AG08396 (cell line): ENCODE measurements around the gene LAMA5.

Experiments used
- DNase-seq: peaks from one replicate; pipeline ENCODE4 v3.0.0; 2012; ENCODE audit warnings: low spot score, mixed read lengths

The LAMA5 gene, protein sequence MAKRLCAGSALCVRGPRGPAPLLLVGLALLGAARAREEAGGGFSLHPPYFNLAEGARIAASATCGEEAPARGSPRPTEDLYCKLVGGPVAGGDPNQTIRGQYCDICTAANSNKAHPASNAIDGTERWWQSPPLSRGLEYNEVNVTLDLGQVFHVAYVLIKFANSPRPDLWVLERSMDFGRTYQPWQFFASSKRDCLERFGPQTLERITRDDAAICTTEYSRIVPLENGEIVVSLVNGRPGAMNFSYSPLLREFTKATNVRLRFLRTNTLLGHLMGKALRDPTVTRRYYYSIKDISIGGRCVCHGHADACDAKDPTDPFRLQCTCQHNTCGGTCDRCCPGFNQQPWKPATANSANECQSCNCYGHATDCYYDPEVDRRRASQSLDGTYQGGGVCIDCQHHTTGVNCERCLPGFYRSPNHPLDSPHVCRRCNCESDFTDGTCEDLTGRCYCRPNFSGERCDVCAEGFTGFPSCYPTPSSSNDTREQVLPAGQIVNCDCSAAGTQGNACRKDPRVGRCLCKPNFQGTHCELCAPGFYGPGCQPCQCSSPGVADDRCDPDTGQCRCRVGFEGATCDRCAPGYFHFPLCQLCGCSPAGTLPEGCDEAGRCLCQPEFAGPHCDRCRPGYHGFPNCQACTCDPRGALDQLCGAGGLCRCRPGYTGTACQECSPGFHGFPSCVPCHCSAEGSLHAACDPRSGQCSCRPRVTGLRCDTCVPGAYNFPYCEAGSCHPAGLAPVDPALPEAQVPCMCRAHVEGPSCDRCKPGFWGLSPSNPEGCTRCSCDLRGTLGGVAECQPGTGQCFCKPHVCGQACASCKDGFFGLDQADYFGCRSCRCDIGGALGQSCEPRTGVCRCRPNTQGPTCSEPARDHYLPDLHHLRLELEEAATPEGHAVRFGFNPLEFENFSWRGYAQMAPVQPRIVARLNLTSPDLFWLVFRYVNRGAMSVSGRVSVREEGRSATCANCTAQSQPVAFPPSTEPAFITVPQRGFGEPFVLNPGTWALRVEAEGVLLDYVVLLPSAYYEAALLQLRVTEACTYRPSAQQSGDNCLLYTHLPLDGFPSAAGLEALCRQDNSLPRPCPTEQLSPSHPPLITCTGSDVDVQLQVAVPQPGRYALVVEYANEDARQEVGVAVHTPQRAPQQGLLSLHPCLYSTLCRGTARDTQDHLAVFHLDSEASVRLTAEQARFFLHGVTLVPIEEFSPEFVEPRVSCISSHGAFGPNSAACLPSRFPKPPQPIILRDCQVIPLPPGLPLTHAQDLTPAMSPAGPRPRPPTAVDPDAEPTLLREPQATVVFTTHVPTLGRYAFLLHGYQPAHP (N-terminal part only)

DNA sequence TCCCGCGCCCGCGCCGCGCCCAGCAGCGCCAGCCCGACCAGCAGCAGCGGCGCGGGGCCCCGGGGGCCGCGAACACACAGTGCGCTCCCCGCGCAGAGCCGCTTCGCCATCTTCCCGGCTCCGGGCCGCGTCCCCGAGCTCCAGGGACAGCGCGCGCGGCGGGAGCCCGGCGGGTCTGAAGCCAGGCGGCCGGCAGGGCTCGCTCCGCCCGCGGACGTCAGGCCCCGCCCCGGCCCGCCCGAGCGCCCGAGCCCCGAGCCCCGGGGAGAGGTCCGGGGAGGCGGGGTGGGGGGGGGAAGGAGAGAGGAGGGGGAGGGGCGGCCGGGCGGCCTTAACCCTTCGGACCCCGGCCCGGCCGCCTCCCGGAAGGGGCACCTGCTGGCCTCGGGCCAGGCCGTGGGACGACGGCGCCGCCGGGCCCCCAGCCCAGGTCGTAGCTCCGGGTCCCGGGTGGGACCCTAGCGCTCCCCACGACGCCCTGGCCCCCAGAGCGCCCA, at the start of gene LAMA5:
LAMA5 (minus strand) TSS at position 177 of the 497 bp plus-strand sequence; CDS start at position 110, 67 bp downstream.
- DNase-seq = peak; percentile 87

DNA sequence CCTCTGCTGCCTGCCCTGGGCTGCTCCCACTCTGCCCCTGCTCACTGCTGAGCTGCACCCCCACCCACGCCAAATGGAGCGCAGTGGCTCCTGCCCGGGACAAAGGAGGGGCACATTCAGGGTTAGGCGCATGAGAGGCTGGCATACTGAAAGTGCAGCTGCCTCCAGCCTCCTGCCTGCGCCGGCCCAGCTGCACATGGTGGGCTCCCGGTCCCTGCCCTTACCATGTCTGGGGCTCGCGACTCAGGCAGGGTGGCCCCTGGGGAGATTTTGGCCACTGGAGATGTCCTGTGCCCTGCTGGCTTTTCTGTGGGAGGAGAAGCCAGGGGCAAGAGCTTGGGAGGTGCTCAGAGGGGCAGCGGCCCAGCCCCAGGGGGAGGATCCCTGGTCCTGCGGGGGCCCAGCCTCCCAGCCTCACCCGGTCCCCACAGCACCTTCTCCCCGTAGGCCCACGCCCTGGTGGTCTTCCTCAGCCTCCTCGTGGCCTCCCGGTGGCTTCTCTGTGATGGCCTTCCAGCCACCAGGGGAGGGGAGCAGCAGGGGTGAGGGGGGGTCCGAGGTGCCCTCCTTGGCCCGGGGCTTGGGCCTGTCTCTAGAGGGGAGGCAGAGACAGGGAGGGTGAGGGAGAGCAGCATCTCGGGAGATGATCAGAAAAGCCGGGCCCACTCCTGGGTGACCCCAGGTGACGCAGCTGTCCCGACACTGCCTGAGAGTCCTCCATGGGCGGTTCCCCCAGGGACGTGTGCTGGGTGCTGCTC, 48.4 kb upstream of the LAMA5 start:
- DNase-seq = no peak

DNA sequence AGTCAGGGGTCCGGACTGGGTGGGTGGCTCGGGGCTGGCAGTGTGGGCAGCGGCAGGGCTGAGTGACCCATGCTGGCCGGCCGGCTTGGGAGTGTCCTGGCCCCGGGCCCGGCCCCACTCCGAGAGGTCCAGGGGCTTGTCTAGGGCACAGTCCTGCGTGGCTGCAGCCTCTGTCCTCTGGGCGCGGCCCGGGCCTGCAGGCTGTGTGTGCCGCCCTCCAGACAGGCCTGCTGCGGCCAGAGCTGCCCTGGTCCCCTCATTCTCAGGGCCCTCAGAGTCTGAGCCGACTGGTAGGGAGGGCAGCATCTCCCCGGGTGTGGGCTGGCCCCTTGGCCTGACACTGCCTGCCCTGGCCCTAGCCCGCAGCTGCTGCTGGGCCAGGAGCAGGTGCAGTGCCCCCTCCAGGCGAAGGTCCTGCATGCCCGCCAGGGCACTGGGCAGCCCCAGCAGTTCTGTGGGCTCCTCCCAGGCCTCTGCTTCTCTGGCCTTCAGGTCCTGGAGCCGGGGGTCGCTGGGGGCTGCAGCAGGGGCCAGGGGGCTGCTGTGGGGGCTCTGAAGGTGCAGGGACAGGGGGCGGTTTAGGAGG, 46.9 kb upstream of the LAMA5 start:
- no peak for DNase-seq

DNA sequence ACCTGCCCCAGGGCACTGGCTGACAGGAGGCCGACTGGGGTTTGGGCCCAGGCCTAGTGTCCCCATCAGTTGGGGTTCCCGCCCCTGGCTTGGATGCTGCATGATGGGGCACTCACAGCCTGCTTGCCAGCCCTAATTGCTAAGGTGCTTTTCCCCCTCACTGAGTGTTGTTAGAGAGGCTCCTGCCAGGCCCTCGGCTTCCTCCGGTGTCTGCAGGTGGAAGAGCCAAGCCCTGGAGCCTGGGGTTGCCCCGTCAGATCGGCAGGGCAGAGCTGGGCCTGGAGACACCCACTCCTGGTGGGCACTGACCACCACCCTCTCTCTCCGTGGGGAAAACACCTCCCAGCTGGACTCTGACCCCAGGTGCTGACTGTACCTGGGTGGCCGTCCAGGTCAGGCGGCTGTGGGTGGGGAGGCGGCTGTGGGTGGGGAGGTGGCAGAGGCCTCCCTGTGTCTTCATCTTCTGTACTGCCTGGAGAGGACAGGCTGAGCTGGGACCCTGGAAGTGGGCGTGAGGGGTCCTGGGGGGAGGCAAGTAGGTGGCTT, 46.0 kb upstream of the LAMA5 start:
- DNase-seq = no peak

DNA sequence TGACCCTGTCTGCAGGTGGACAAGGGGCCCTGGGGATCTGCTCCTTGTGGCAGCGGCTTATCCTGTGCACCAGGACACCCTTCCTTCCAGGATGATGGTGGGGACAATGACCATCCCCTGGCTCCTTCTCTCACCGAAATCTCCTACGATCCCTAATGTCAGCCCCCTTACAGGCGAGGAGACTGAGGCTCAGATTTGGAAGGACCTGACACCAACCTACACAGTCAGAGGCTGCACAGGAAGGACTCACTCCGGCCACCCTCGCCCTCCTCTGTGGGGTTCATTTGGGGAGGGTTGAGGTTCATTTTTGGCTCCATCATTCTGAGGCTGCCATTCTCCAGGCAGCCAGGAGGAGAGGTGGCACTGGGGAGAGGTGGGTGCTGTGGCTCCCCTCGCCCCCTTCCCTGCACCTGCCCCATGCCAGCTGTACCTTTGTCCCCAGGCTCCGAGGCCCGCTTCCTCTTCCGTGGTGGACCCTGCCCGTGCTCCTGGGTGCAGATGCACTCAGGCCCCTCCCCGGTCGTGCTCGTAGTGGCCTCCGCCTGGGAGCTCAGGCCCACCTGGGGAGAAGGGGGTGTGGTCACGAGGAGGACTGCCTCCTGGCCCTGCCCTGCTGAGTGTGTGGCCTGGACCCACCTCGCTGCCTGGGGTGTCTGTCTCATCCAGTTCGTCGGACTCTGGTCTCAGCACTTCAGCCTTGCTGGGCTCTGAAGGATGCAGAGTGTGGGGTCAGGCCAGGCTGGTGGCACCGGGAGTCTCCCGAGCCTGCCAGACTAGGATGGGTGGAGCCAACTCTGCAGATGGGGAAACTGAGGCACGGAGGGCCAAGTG, 45.3 kb upstream of the LAMA5 start:
- DNase-seq = no peak

DNA sequence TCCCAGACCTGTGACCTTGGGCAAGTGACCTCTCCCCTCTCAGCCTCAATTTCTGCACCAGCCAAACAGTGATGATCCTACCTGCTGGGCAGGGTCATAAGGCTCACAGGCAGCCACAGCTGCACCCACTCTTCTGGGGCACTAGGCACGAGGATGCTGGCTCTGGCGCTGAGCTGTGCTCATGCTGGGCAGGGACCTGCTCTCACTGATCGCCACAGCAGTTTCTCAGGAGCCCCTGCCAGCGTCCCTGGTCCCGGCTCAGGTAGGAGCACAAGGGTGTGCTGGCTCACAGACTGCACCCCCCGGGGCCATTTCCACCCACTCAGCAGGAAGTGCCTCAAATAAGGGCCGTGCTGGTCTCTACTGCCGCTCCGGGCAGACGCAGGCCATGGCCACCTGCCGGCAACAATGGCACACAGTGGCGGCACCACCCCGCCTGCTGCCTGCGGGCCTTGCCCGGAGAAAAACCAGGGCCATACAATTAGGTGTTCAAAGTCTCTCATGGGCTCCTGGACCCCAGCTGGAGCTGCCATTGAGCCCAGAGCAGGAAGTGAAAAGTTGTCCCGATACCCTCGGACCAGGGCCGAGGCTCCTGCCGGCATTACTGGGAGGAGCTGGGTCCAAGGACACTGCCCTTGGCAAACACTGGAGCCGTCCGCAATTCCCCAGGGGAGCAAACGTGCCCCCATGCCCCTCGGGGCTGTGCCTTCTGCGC, 44.5 kb upstream of the LAMA5 start:
- no peak for DNase-seq

DNA sequence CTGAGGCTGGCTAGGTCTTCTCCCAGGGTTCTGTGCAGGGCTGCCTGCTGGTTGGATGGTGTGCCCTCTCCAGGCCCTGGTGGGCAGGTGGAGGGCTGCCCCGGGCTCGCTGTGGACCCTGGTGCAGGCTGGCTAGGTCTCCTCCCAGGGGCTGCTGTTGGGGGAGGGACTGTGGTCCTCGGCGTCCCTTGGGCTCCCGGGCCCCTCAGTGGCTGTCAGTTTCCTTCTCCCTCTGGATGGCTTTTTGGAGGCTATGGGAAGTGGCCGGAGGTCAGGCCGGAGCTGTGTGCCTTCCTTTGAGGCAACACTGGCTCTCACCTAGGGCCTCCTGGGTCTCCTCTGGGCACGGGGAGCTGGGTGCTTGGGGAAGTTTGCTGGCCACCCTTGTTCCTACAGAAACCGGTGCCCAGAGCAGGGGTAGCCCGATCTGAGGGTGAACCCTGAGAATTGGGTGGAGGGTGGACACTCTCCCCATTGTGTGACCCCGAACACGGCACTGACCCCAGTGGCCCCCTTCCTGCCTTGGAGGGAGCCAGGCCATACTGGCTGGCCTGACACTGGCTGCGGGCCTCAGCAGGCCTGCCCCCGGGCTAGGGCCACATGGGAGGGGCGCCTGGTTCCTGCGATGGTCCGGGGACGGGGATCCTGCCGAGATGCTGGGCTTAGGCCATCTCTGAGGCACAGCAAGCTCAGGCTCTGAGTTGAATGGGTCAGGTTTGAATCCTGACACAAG, 43.8 kb upstream of the LAMA5 start:
- DNase-seq = no peak

DNA sequence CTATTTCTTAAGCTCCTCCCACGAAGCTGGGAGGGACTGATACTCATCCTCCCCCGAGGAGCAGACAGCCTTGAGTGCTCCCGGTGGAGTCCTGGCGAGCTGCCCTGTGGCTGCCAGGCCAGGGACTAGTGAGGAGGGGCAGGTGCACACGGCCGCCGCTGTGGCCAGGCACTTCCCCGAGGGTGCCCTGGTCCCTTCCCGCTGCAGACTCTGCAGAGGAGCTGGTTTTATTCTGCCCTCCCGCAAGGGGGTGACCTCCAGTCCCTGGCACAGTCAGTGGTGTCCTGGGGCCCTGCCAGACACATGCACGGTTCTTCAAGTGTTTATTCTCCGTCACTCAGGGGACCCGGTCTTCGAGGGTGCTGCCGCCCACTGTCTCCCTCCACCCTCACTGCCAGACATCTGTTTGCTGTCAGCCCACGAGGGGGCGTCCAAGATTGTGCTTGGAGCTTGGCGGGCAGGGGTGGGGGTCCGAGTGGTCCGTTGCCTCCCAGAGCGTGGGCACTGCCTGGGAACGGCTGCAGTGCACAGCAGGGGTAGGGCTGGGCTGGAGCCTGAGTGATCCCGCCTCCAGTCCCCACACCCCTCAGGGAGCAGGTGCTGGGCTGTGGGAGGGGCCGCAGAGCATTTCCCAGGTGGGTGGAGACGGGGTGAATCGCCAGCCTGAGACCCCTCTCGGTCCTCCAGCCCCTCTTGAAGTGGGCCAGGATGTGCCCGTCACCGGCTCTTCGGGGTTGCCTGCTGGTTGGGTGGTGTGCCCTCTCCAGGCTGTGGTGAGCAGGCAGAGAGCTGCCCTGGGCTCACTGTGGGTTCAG, 43.0 kb upstream of the LAMA5 start:
- DNase-seq = peak; percentile 51

DNA sequence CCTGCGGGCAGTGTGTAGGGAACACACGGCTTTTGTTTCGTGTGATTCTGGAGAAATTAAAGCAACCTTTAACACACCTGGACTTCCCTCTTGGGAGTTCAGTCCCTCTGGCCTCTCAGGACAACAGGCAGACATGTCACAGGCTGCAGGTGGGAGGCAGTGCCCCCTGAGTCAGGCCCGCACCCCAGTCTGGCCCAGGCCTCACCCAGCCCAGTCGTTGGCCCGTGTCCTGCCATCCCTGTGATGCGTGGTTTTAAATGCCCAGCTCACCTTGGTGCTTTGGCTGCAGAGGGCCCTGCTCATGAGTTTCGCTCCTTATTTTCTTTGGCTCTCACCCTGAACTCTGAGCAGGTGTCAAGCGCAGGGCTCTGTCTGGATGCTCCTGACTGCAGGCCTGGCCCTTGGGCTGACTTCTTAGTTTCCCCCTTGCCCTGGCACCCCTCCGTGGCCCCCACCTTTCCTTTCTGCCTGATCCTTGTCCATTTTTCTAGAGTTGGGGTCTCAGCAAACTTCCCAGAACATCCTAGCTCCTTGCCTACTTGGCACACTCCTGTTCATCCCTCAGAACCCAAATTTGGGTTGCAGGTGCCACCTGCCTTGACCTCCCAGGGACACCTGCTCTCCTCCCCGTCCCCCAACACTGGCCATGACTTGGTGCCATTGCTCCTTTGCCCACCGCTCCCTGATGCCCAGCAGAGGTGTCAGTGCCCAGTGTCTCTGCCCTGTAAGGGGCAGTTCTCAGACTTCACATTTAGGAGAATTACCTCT, 42.2 kb upstream of the LAMA5 start:
- DNase-seq = no peak

DNA sequence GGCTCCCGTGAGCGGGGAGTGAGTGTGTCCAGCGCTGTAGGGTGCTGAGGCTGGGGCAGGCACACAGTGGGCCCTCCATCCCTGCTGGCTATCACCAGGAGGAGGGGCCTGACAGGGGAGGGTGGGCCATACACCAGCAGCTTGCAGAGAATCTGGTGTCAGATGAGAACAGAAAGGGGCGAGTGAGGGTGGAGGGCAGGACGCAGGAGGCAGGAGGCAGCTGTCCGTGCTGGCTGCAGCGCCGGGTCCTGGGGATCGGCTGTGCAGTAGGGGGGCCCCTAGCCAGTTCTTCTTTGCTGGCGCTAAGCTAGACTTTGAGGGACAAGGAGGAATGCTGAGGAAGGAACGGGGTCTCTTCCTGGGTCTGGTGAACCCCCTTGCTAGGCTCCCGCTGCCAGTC, 41.5 kb upstream of the LAMA5 start:
- DNase-seq = no peak

DNA sequence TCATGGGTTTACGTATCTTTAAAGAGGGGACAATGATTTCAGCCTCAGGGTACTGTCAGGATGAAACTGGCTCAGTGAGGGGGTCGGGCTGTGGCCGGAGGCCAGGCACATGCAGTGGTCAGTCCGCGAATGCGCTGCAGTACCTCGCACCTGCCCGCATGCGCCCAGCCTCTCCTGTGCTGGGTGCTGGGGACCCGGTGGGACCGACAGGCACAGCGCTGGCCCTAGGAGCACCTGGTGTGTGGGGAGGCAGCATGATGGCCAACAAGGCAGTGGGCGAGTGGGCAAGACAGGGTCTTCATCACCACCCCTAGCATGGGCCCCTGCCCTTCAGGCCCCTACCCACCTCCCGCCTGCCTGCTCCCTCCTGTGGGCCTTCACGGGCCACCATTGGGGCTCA, 40.9 kb upstream of the LAMA5 start:
- no peak for DNase-seq

DNA sequence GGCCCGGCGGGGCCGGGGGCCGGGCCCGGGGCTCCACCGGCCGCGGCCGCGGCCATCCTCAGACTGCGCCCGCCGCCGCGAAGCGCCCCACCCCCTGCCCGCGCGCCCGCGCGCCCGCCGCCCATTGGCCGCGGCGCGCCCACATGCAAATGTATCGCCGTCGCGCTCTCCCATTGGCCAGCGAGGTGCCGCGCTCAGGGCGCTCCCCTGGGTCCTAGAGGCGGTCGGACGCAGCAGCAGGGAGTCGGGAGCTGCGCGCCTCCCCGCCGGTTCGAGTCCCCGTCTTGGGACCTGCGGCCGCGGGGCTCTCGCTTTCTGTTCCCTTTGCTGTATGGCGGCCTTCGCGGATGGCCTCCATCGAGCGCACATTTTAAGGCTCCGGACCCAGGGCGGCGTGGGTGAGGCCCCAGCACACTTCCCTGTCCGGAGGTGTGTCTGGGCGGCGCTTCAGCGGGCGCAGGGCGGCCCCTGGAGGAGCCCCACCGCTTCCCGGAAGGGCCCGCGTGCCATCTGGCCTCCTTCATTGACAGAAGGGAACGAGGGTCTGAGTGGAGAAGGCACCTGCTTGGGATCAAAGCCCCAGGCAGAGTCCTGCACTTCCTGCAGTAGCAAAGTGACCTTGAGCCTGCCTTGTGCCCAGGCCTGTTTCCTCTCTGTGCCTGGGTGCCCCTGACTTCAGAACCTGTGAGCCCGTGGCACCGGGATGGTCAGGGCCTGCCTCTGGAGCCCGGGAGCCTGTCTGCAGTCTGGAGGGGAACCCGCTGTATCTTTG, 40.3 kb upstream of the LAMA5 start, which contains the start of gene CABLES2:
CABLES2 (minus strand) TSS at position 65 of the 772 bp plus-strand sequence; CDS start at position 56, 9 bp downstream.
- DNase-seq = peak; percentile 98

DNA sequence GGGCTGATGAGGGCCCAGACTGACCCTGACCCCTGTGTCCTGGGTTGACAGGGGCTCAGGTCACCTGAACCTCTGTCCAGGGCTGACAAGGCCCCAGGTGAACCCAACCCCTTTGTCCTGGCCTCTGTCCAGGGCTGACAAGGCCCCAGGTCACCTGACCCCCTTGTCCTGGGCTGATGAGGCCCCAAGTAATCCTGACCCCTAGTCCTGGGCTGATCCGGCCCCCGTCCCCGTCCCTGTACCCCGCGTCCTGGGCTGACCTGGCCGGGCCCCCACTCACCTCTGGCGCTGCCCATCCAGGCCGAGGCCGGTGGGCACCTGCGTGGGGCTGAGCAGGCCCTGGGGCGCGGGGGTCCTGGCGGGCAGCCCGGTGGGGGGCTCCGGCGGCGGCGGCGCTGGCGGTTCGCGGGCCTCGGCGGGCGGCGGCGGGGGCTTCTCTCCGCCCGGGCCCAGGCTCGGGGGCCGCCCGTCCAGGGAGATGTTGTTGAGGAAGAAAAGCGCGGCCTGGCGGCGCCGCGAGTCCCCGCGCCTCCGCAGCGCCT, 39.6 kb upstream of the LAMA5 start:
- DNase-seq = no peak

DNA sequence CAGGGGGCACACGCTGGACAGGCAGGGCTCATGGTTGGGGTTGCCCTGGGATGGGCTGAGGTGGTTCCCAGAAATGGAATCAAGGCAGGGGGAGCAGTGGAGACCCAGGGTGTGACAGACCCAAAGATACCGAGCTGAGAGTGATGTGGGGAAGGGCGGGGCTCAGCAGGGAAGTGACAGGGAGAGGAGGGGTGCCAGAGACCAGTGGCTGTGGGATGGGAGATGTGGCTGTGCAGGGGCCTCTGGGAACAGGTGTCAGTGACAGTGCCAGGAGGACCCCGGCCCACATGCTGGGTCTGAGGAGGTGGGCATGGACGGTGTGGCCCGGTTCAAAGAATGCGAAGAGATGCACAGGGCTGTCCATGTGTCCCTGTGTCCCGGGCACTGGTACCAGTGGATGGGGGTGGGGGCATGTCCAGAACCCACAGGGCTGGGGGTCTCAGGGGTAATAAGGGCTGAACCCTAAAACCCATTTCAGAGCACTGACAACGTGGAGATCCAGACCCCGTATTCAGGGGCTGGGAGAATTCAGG, 38.9 kb upstream of the LAMA5 start:
- DNase-seq = no peak
